Breast epithelium (tissue), 4 donors: ENCODE measurements around the gene NPC1L1. TPM values are rescaled to one million over a fixed set of nuclear protein-coding genes. Genes with fewer than 3 reads are reported as not detected.

ENCODE experiments used
- DNase-seq, 2 donors: peaks; one replicate each; pipeline ENCODE4 v3.0.0-alpha.2; 2019; ENCODE audit warnings: low spot score in 2 of 2
- H3K27ac ChIP-seq, 2 donors: fragments of 200-600 bp; sonication (generic) in 1 of 2; one replicate each; pipeline ENCODE4 v1.5.1; 2016 to 2019; ENCODE audit warnings: mild to moderate bottlenecking in 1 of 2
- H3K27me3 ChIP-seq, 2 donors: fragments of 200-600 bp; sonication (generic) in 1 of 2; one replicate each; pipeline versions ENCODE4 v1.5.1 to v1.6.0; 2017 to 2019; ENCODE audit warnings: control low read depth in 1 of 2, mild to moderate bottlenecking in 1 of 2
- H3K36me3 ChIP-seq: fragments of 200-600 bp; one replicate; pipeline ENCODE4 v1.5.1; 2019
- H3K4me1 ChIP-seq, 2 donors: fragments of 200-600 bp; sonication (generic); one replicate each; pipeline ENCODE4 v1.5.1; 2016 to 2019; ENCODE audit warnings: control low read depth in 1 of 2
- H3K4me3 ChIP-seq, 3 donors: fragments of 200-600 bp; sonication (generic); 1 replicate in 2 of 3; 2 replicates in 1 of 3; pipeline ENCODE4 v1.5.1; 2016 to 2019; ENCODE audit warnings: mild to moderate bottlenecking in 3 of 3, moderate library complexity in 2 of 3
- H3K9me3 ChIP-seq, 2 donors: fragments of 200-600 bp; sonication (generic) in 1 of 2; one replicate each; pipeline ENCODE4 v1.5.1; 2016 to 2019; ENCODE audit warnings: control low read depth in 1 of 2
- POLR2A ChIP-seq: fragments of 450-650 bp; IDR thresholded peaks from one replicate; pipeline ENCODE4 v1.6.1; 2016; ENCODE audit warnings: antibody characterized with exemption, mild to moderate bottlenecking, moderate library complexity
- POLR2AphosphoS5 ChIP-seq, 3 donors: sonication (generic); formaldehyde crosslinking; IDR thresholded peaks; one replicate each; pipeline ENCODE4 v1.6.1; 2017; ENCODE audit warnings: antibody characterized with exemption in 3 of 3
- intact Hi-C: fragments of 100-400 bp; cut with DNase I; formaldehyde crosslinking; loops from one replicate; pipeline ENCODE4 v1.15.1; 2023; ENCODE audit warnings: low total_unique reads
- total RNA-seq, 3 donors: library from RNA; depleted of rRNA; stranded (reverse); fragments of >200 nt; gene quantifications; one replicate each; pipeline ENCODE4 v1.1.0, GENCODE V29; 2016
- TF ChIP-seq, protein P1 (sequence below), 3 donors: fragments of 450-650 bp; IDR thresholded peaks; one replicate each; pipeline ENCODE4 v1.5.1; 2016 to 2017; ENCODE audit warnings: antibody characterized with exemption in 3 of 3, mild to moderate bottlenecking in 3 of 3, moderate library complexity in 3 of 3

The NPC1L1 gene
- total RNA-seq, 3 donors from 2014 or later, result 0.16 to 0.33 (median 0.29) TPM

DNA sequence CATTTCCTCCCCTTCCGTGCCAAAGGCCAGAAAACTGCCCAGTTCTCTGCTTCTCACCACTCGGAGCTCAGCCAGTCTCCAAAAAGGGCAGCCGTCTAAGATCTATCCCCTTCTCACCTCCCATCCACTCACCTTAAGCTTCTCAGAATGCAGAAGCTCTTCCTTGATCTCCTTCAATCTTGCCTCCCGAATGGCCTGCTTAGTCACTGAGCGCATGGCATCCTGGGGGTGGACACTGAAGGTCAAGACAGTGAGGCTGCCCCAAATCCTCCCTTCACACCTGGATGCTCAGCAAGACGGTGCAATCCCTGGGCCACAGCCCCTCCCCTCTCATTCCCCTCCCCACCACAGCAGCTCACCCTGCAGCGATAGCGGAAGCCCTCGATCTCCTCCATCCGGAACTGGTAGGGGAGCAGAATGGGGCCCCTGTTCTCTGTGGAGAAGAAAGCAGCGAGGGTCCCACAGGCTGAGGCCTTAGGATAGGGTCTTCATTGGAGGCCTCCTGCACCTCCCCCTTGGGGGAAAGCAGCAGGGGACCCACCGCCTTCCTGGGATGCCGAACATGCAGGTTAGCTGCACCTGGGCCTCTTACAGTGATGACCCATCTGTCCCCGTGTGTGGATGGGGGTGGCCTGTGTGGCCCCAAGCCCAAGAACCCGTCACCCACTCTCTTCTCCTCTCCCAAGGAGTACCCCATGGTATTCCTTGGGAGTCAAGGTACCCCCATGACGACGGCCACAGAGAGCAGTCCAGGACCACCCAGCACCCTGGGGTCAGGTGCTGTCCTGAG, 27.8 kb upstream of the NPC1L1 start:
- intact Hi-C loops, result loop anchor here (10.0 kb wide), 1 partner anchor 1076 kb away; no protein-coding TSS in a partner anchor
- Histone ChIP-seq H3K27me3 (no peaks in the 10 kb centered on the region), H3K27ac (no peak overlapping the region), H3K4me3 (no peak overlapping the region), H3K4me1 (peaks cover 0 to 7% of the 10 kb centered on the region in 2 donors), H3K36me3 (peaks cover 19% of the 10 kb centered on the region), H3K9me3 (no peaks in the 10 kb centered on the region)
- no peak for DNase-seq
- no peak for TF ChIP-seq POLR2A
- TF ChIP-seq, protein P1, sequence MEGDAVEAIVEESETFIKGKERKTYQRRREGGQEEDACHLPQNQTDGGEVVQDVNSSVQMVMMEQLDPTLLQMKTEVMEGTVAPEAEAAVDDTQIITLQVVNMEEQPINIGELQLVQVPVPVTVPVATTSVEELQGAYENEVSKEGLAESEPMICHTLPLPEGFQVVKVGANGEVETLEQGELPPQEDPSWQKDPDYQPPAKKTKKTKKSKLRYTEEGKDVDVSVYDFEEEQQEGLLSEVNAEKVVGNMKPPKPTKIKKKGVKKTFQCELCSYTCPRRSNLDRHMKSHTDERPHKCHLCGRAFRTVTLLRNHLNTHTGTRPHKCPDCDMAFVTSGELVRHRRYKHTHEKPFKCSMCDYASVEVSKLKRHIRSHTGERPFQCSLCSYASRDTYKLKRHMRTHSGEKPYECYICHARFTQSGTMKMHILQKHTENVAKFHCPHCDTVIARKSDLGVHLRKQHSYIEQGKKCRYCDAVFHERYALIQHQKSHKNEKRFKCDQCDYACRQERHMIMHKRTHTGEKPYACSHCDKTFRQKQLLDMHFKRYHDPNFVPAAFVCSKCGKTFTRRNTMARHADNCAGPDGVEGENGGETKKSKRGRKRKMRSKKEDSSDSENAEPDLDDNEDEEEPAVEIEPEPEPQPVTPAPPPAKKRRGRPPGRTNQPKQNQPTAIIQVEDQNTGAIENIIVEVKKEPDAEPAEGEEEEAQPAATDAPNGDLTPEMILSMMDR (IDR thresholded peaks at IDR 0.05), result no peak
- no peak for TF ChIP-seq POLR2AphosphoS5 (IDR thresholded peaks at IDR 0.05)

DNA sequence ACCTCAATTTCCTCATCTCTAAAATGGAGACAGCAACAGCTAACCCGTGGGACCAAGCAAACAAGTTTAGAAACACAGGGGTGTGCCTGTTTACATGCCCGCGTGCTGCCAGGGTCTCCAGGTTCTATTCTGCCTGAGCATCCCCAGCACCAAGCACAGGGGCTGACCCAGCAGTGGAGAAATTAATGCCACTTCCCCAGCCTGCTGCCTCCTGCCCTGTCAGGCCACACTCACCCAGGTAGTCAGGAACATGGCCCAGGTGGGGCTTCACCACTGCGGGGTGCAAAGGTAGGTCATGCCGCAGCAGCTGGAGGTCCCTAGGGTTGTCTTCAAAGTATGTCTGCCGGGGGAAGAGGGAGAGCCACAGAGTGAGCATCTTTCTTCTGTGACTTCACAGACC, 26.8 kb upstream of the NPC1L1 start:
- intact Hi-C loops, result loop anchor here (10.0 kb wide), 1 partner anchor 1077 kb away; no protein-coding TSS in a partner anchor
- no peak for TF ChIP-seq POLR2A
- TF ChIP-seq, protein P1 (IDR thresholded peaks at IDR 0.05), result no peak
- TF ChIP-seq POLR2AphosphoS5 (IDR thresholded peaks at IDR 0.05), result no peak
- peaks cover 19% of the 10 kb centered on the region for H3K36me3 ChIP-seq
- H3K27me3 ChIP-seq, result no peaks in the 10 kb centered on the region
- DNase-seq, result no peak
- no peak overlapping the region for H3K27ac ChIP-seq
- no peaks in the 10 kb centered on the region for H3K9me3 ChIP-seq
- no peak overlapping the region for H3K4me3 ChIP-seq
- peaks cover 0 to 5% of the 10 kb centered on the region in 2 donors for H3K4me1 ChIP-seq

DNA sequence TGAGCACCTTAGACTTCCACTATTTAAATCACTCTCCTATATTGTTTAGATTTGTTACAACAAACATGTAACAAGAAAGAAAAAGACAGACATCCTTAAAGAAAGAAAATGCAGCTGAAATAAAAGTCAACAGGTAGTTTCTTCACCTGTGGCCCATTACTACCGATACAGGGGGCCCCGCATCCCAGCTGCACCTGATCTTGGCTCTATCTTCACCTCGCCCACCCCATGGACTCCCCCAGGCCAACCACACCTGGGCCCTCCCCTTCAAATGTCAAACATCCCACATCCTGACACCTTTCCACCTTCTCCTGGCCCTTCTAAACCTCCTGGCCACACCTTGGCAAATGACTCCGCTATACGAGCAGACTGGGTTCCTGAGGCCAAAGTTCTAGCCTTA, 25.6 kb upstream of the NPC1L1 start:
- intact Hi-C loops, result loop anchor here (10.0 kb wide), 1 partner anchor 1078 kb away; no protein-coding TSS in a partner anchor
- no peaks in the 10 kb centered on the region for H3K9me3 ChIP-seq

DNA sequence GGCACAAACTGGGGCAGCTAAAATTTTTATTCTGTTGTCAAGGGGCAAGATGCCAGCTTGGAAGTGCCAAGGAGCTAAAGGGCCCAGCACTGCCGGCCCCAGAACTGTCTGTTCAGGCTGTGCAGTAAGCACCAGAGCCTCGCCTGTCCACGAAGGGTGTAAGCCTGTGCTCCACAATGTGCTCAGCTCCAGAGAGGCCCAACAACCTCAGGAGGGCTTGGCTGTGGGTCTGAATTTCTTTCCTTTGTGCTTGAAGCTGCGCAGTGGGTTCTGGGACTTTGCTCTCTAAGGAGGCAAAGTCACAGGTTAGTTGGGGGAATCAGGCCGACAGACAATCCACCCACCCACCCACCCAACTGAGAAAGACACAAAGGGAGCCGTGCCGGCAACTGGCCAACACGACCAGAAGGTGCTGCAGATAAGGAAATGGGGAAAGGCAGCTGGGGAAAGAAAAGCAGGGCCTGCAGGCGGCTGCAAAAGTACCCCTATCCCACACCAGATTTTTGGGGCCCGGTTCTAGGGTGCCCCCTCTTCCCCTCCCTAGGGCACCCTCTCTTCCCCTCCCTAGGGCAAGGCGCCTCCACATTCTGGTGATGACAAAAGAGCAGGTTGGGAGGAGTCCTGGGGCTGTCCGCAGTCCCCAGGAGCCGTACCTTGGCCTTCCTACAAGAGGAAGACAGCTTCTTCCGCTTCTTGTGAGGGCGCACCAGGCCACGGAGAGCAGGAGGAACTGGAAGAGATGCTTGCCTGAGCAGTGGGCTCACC, 24.8 kb upstream of the NPC1L1 start:
- intact Hi-C loops, result loop anchor here (10.0 kb wide), 1 partner anchor 1079 kb away; no protein-coding TSS in a partner anchor
- no peak for DNase-seq
- no peaks in the 10 kb centered on the region for H3K9me3 ChIP-seq
- H3K27ac ChIP-seq, result no peak overlapping the region
- H3K4me1 ChIP-seq, result no peaks in the 10 kb centered on the region
- H3K36me3 ChIP-seq, result peaks cover 11% of the 10 kb centered on the region
- no peak for TF ChIP-seq POLR2AphosphoS5 (IDR thresholded peaks at IDR 0.05)
- TF ChIP-seq, protein P1 (IDR thresholded peaks at IDR 0.05), result no peak
- no peaks in the 10 kb centered on the region for H3K27me3 ChIP-seq
- no peak overlapping the region for H3K4me3 ChIP-seq

More for the DNA sequence above, 25.6 kb upstream of the NPC1L1 start:
- no peaks in the 10 kb centered on the region for H3K4me1 ChIP-seq
- no peak overlapping the region for H3K4me3 ChIP-seq
- DNase-seq, result no peak
- TF ChIP-seq, protein P1 (IDR thresholded peaks at IDR 0.05), result no peak
- no peak for TF ChIP-seq POLR2AphosphoS5 (IDR thresholded peaks at IDR 0.05)
- H3K27ac ChIP-seq, result no peak overlapping the region
- H3K36me3 ChIP-seq, result peaks cover 16% of the 10 kb centered on the region
- no peaks in the 10 kb centered on the region for H3K27me3 ChIP-seq
